WTC11 (cell line): ENCODE results near the gene KLHL8. TPM values are rescaled to one million over a fixed set of nuclear protein-coding genes. Genes with fewer than 3 reads are reported as not detected.

Source experiments
- ATAC-seq: fragments of 200-7000 bp; cut with Tn5 transposase; 2 replicates; pipeline ENCODE4 v1.10.0; 2021; ENCODE audit warnings: mild to moderate bottlenecking, moderate library complexity
- CTCF ChIA-PET: fragments of 300-600 bp; sonication (Branson Sonifier 250); formaldehyde crosslinking; loops from one replicate; lab custom pipeline; 2021; ENCODE audit warnings: antibody characterized with exemption; lab: Charles Lee
- POLR2A ChIA-PET: fragments of 350-600 bp; sonication (Branson Sonifier 250); formaldehyde crosslinking; loops from one replicate; lab custom pipeline; 2021; ENCODE audit warnings: antibody characterized with exemption; lab: Charles Lee
- DNase-seq: peaks from one replicate; pipeline ENCODE4 v3.0.0; 2021; ENCODE audit warnings: low spot score
- H3K27ac Mint-ChIP-seq: 2 replicates; pipeline ENCODE4 v1.8.0; 2021; ENCODE audit warnings: mixed read lengths
- H3K27me3 Mint-ChIP-seq: 2 replicates; pipeline ENCODE4 v1.8.0; 2021; ENCODE audit warnings: low read depth, mild to moderate bottlenecking, moderate library complexity, mixed read lengths
- H3K36me3 Mint-ChIP-seq: 2 replicates; pipeline ENCODE4 v1.8.0; 2021; ENCODE audit warnings: mixed read lengths
- H3K4me1 Mint-ChIP-seq: 2 replicates; pipeline ENCODE4 v1.8.0; 2022; ENCODE audit warnings: mixed read lengths
- H3K4me3 Mint-ChIP-seq: 2 replicates; pipeline ENCODE4 v1.8.0; 2021; ENCODE audit warnings: mild to moderate bottlenecking, moderate library complexity, mixed read lengths
- H3K9me3 Mint-ChIP-seq: 2 replicates; pipeline ENCODE4 v1.8.0; 2021; ENCODE audit warnings: mixed read lengths
- ARID4B ChIP-seq: sonication (generic); formaldehyde crosslinking; IDR thresholded peaks from 2 replicates; pipeline ENCODE4 v1.8.0; 2023; ENCODE audit warnings: missing genetic modification reagents, mild to moderate bottlenecking, borderline replicate concordance
- ATF3 ChIP-seq: sonication (generic); formaldehyde crosslinking; conservative IDR thresholded peaks from 2 replicates; pipeline ENCODE4 v1.8.1; 2022; ENCODE audit warnings: mild to moderate bottlenecking, missing genetic modification reagents
- FOXJ3 ChIP-seq: sonication (generic); formaldehyde crosslinking; IDR thresholded peaks from 2 replicates; pipeline ENCODE4 v1.9.0; 2021; ENCODE audit warnings: missing genetic modification reagents, mild to moderate bottlenecking, borderline replicate concordance
- FOXP1 ChIP-seq: sonication (generic); formaldehyde crosslinking; IDR thresholded peaks from 2 replicates; pipeline ENCODE4 v1.8.0; 2022; ENCODE audit warnings: missing genetic modification reagents, mild to moderate bottlenecking, moderate library complexity, borderline replicate concordance
- JAZF1 ChIP-seq: fragments of 250-450 bp; sonication (Bioruptor Pico); IDR thresholded peaks from 2 replicates; pipeline ENCODE4 v1.9.0; 2021; ENCODE audit warnings: moderate library complexity, mild to moderate bottlenecking, inconsistent platforms
- KAT7 ChIP-seq: sonication (generic); formaldehyde crosslinking; IDR thresholded peaks from 2 replicates; pipeline ENCODE4 v1.8.1; 2023; ENCODE audit warnings: missing genetic modification reagents, mild to moderate bottlenecking, borderline replicate concordance
- NFYB ChIP-seq: sonication (generic); formaldehyde crosslinking; conservative IDR thresholded peaks from 2 replicates; pipeline ENCODE4 v1.8.0; 2022; ENCODE audit warnings: low read depth, missing genetic modification reagents
- TEAD4 ChIP-seq: sonication (generic); formaldehyde crosslinking; IDR thresholded peaks from 2 replicates; pipeline ENCODE4 v1.8.0; 2022; ENCODE audit warnings: mild to moderate bottlenecking, missing genetic modification reagents
- USF2 ChIP-seq: sonication (generic); formaldehyde crosslinking; IDR thresholded peaks from 2 replicates; pipeline ENCODE4 v1.8.1; 2023; ENCODE audit warnings: mild to moderate bottlenecking, missing genetic modification reagents, moderate library complexity
- ZNF532 ChIP-seq: fragments of 250-450 bp; sonication (Bioruptor Pico); IDR thresholded peaks from 2 replicates; pipeline ENCODE4 v1.9.0; 2021; ENCODE audit warnings: mild to moderate bottlenecking, borderline replicate concordance
- total RNA-seq: library from RNA; stranded (reverse); gene quantifications from 3 replicates; pipeline ENCODE4 v1.2.3, GENCODE V29; 2021

The KLHL8 gene
- total RNA-seq, 1 experiment from 2014 or later, result 7.3 TPM

GRCh38 chr4:87225936-87226335 lies 5.5 kb upstream of the KLHL8 start:
- Mint-ChIP-seq H3K4me1 (no peaks in the 10 kb centered on the region), H3K36me3 (no peaks in the 10 kb centered on the region), H3K27me3 (no peaks in the 10 kb centered on the region), H3K9me3 (no peaks in the 10 kb centered on the region; the same call in 1 of the 2 replicates), H3K4me3 (no peak overlapping the region), H3K27ac (no peak overlapping the region)
- DNase-seq (no peak), ATAC-seq (no peak)
- TF ChIP-seq ZNF532 (no peak), USF2 (no peak), FOXP1 (no peak), FOXJ3 (CRISPR knock-in tag) (no peak), KAT7 (CRISPR knock-in tag) (no peak)
- CTCF ChIA-PET, result no interaction called here
- POLR2A ChIA-PET, result no interaction called here

- ATAC-seq, result no peak
- no peak overlapping the region for H3K27ac Mint-ChIP-seq
- POLR2A ChIA-PET, result interaction anchor here (0.7 kb wide), 1 partner anchor 11 kb away, joined by 3 read pairs; no protein-coding TSS in a partner anchor
- no peaks in the 10 kb centered on the region for H3K36me3 Mint-ChIP-seq
- no peak overlapping the region for H3K4me3 Mint-ChIP-seq
- no peaks in the 10 kb centered on the region for H3K27me3 Mint-ChIP-seq
- CTCF ChIA-PET, result interaction anchor here (1.1 kb wide), 1 partner anchor 74 kb away, joined by 3 read pairs; no protein-coding TSS in a partner anchor
- TF ChIP-seq TEAD4 (CRISPR knock-in tag) (no peak), JAZF1 (CRISPR knock-in tag) (no peak), NFYB (CRISPR knock-in tag) (no peak), ATF3 (no peak), ARID4B (CRISPR knock-in tag) (no peak)
- TF ChIP-seq, all 79 proteins: peak for 0
- H3K4me1 Mint-ChIP-seq, result peaks cover 2% of the 10 kb centered on the region; the same call in 1 of the 2 replicates
- no peaks in the 10 kb centered on the region for H3K9me3 Mint-ChIP-seq
- DNase-seq, result no peak
Observed at GRCh38 chr4:87224141-87224923, 3.9 kb upstream of the KLHL8 start.
